Astrocyte (in vitro differentiated cells and primary cell): Measurements from ENCODE around the gene IFNE.

Experiments used
- CTCF ChIP-seq: IDR thresholded peaks from 2 replicates; pipeline ENCODE4 v1.5.1; 2011; ENCODE audit warnings: low read depth, mild to moderate bottlenecking, inconsistent platforms, low read length, moderate library complexity; ENCODE audit not compliant: insufficient read depth
- EZH2 ChIP-seq: IDR thresholded peaks from 2 replicates; pipeline ENCODE4 v1.6.1; 2012; ENCODE audit warnings: mild to moderate bottlenecking, low read length, inconsistent platforms; ENCODE audit not compliant: insufficient read depth

DNA sequence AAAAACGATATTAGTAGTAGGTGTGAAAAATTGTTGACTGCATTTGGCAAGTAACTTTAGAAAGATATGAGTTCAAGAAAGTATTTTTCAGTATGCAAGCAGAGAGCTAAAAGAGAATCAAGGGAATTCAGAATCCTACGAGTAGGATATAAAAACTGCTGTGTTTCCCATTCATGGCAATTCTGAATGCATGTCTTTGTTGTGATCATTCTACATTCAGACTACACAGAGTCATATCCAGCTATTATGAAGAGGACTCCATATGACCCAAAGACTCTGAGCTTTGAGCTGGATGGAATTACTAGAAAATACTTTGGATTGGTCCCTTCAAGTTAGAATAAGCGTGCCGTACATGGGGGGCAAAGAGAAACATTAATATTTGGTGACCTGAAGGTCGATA lies 12.0 kb downstream of the IFNE start:
- TF ChIP-seq CTCF (no peak), EZH2 (no peak)
